Measurements from ENCODE around the gene BAZ2B.
A peak's percentile ranks its signal among the peaks of the same experiment; 100 is the strongest.

BAZ2B gene

GRCh38 chr2:159283529-159283928 lies 332.8 kb downstream of the BAZ2B start:
- Histone ChIP-seq H3K4me1 (ENCODE audit: insufficient read depth, low read length) (peaks cover 3% of the 10 kb centered on the region), H3K9me3 (ENCODE audit: low read length) (peaks cover 3% of the 10 kb centered on the region), H3K4me3 (ENCODE audit: low read length) (no peak overlapping the region), H3K36me3 (ENCODE audit: insufficient read depth, low read length) (peaks cover 4% of the 10 kb centered on the region), H2AFZ (ENCODE audit: low read depth, low read length) (no peak overlapping the region), H3K27me3 (ENCODE audit: insufficient read depth, low read length) (no peaks in the 10 kb centered on the region)

DNA sequence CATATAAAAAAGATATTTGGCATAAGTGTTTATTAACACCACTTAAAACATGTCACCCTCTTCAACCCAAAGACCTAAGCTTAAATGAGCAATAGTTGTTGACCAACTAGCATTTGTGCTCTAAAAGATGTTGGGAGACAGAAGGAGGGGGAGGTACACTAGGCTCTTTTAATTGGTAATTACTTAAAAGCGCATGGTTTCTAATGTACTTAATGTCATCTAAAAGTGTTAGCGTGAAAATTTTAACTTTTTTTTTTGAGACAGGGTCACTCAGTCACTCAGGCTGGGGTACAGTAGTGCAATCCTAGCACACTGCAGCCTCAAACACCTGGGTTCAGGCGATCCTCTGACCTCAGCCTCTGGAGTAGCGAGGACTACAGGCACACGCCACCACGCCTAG lies 335.3 kb downstream of the BAZ2B start:
- H2AFZ ChIP-seq (ENCODE audit: low read depth, low read length): no peak overlapping the region
- peaks cover 4% of the 10 kb centered on the region for H3K36me3 ChIP-seq (ENCODE audit: insufficient read depth, low read length)
- peaks cover 3% of the 10 kb centered on the region for H3K9me3 ChIP-seq (ENCODE audit: low read length)
- no peaks in the 10 kb centered on the region for H3K27me3 ChIP-seq (ENCODE audit: insufficient read depth, low read length)
- H3K4me3 ChIP-seq (ENCODE audit: low read length): no peak overlapping the region
- no peaks in the 10 kb centered on the region for H3K4me1 ChIP-seq (ENCODE audit: insufficient read depth, low read length)

DNA sequence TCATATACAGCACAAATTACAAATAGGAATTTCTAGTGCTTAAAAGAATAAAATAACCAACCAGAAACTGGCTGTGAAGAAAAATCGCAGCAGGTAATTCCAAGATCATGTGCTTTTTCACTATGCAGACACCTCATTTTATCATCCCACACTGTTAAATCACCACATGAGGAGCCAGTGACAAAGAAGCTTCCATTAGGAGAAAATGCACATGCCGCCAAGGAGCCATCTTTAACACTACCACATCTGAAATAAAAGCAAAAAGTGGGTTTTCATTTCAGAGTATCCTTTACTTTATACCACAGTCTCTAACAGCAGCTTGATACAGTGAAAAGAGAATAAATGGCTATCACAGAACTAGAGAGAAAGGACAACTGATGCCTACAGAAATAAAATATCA lies 336.6 kb downstream of the BAZ2B start:
- Histone ChIP-seq H3K4me1 (ENCODE audit: insufficient read depth, low read length) (no peaks in the 10 kb centered on the region), H3K4me3 (ENCODE audit: low read length) (no peak overlapping the region), H3K27me3 (ENCODE audit: insufficient read depth, low read length) (no peaks in the 10 kb centered on the region), H2AFZ (ENCODE audit: low read depth, low read length) (no peak overlapping the region), H3K36me3 (ENCODE audit: insufficient read depth, low read length) (peaks cover 4% of the 10 kb centered on the region), H3K9me3 (ENCODE audit: low read length) (peaks cover 3% of the 10 kb centered on the region)

GRCh38 chr2:159275111-159275510 lies 341.2 kb downstream of the BAZ2B start:
- H3K27me3 ChIP-seq (ENCODE audit: insufficient read depth, low read length): no peaks in the 10 kb centered on the region
- H2AFZ ChIP-seq (ENCODE audit: low read depth, low read length): no peak overlapping the region
- no peaks in the 10 kb centered on the region for H3K36me3 ChIP-seq (ENCODE audit: insufficient read depth, low read length)
- H3K9me3 ChIP-seq (ENCODE audit: low read length): peaks cover 3% of the 10 kb centered on the region
- H3K4me1 ChIP-seq (ENCODE audit: insufficient read depth, low read length): peaks cover 15% of the 10 kb centered on the region
- no peak overlapping the region for H3K4me3 ChIP-seq (ENCODE audit: low read length)

- H3K4me1 ChIP-seq (ENCODE audit: insufficient read depth, low read length): peaks cover 15% of the 10 kb centered on the region
- H2AFZ ChIP-seq (ENCODE audit: low read depth, low read length): peak overlapping the region; percentile 50
- H3K9me3 ChIP-seq (ENCODE audit: low read length): peaks cover 3% of the 10 kb centered on the region
- H3K36me3 ChIP-seq (ENCODE audit: insufficient read depth, low read length): no peaks in the 10 kb centered on the region
- no peak overlapping the region for H3K4me3 ChIP-seq (ENCODE audit: low read length)
- no peaks in the 10 kb centered on the region for H3K27me3 ChIP-seq (ENCODE audit: insufficient read depth, low read length)
These were observed 344.2 kb downstream of the BAZ2B start for GRCh38 chr2:159272156-159272555.

DNA sequence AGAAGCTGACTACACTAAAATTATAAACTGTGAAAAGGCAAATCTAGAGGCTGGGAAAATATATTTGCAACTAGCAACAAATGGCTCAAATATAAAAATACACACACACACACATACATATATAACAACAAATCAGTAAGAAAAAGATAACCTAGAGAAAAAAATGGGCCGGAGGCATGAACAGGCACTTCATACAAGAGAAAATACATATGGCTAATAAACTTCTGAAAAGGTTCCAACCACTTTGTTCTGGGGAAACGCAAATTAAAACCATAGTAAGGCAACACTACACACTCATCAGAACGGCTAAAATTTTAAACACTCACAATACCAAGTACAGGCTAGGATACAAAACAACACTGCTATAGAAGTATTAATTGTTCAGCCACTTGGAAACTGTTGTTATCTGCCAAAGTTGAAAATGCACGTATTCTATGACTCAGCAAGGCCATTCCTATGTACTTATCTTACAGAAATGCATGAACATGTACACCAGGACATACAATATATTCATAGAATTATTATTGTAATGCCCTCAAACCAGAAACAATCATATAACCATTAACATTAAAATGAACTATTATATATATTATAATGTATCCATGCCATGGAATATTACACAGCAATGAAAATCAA lies 345.5 kb downstream of the BAZ2B start:
- Histone ChIP-seq H3K4me3 (ENCODE audit: low read length) (no peak overlapping the region), H3K4me1 (ENCODE audit: insufficient read depth, low read length) (peaks cover 15% of the 10 kb centered on the region), H3K27me3 (ENCODE audit: insufficient read depth, low read length) (no peaks in the 10 kb centered on the region), H3K36me3 (ENCODE audit: insufficient read depth, low read length) (no peaks in the 10 kb centered on the region), H3K9me3 (ENCODE audit: low read length) (peaks cover 3% of the 10 kb centered on the region), H2AFZ (ENCODE audit: low read depth, low read length) (no peak overlapping the region)
